Choroid plexus epithelial cell (primary cell): ENCODE results near the gene UCK2.

Experiments
- DNase-seq: peaks from one replicate; pipeline ENCODE4 v3.0.0-alpha.2; 2010; ENCODE audit warnings: low read depth
- H3K4me3 ChIP-seq: 2 replicates; pipeline ENCODE4 v1.5.1; 2011; ENCODE audit warnings: low read depth, mild to moderate bottlenecking, control low read depth, low read length, moderate library complexity
- CTCF ChIP-seq: conservative IDR thresholded peaks from 2 replicates; pipeline ENCODE4 v1.5.1; 2011; ENCODE audit warnings: low read depth, mild to moderate bottlenecking, control low read depth, inconsistent platforms, low read length, moderate library complexity

Gene UCK2

GRCh38 chr1:165897326-165898303 is 70.2 kb downstream of the UCK2 start:
- peak; percentile 54 for DNase-seq
- TF ChIP-seq CTCF: no peak

GRCh38 chr1:165898837-165899236 is 71.4 kb downstream of the UCK2 start:
- no peak for TF ChIP-seq CTCF
- no peak overlapping the region for H3K4me3 ChIP-seq
- DNase-seq: peak; percentile 97

More at GRCh38 chr1:165897326-165898303, 70.2 kb downstream of the UCK2 start:
- H3K4me3 ChIP-seq: no peak overlapping the region

GRCh38 chr1:165899461-165899941 is 72.1 kb downstream of the UCK2 start:
- H3K4me3 ChIP-seq: no peak overlapping the region
- TF ChIP-seq CTCF: no peak
- DNase-seq: peak; percentile 74

- no peak overlapping the region for H3K4me3 ChIP-seq
- no peak for TF ChIP-seq CTCF
- peak; percentile 63 for DNase-seq
Measured at GRCh38 chr1:165900576-165901380, 73.4 kb downstream of the UCK2 start.

- no peak for TF ChIP-seq CTCF
- DNase-seq: no peak
- H3K4me3 ChIP-seq: no peak overlapping the region
Measured at GRCh38 chr1:165902565-165902964, 75.2 kb downstream of the UCK2 start.

GRCh38 chr1:165903672-165904071 is 76.3 kb downstream of the UCK2 start:
- peak; percentile 62 for DNase-seq
- no peak for TF ChIP-seq CTCF
- no peak overlapping the region for H3K4me3 ChIP-seq
